GM23338 (cell line): ENCODE results near the gene DNAJC10. TPM values are rescaled to one million over a fixed set of nuclear protein-coding genes. Genes with fewer than 3 reads are reported as not detected.

ENCODE experiments used
- ATAC-seq: fragments of 200-7000 bp; cut with Tn5 transposase; 3 replicates; pipeline ENCODE4 v1.9.1; 2020
- DNase-seq: peaks from one replicate; pipeline ENCODE4 v3.0.0-alpha.2; 2015; ENCODE audit warnings: low spot score
- H2AFZ ChIP-seq: fragments of 200-600 bp; sonication (generic); 2 replicates; pipeline ENCODE4 v1.8.0; 2016; ENCODE audit warnings: antibody characterized with exemption, mild to moderate bottlenecking, moderate library complexity
- H3F3A ChIP-seq: fragments of 200-600 bp; sonication (generic); replicated peaks from 2 replicates; pipeline ENCODE4 v1.8.0; 2017; ENCODE audit warnings: antibody characterized with exemption, mixed run types, low read depth
- H3K27ac ChIP-seq: fragments of 200-600 bp; sonication (generic); 2 replicates; pipeline ENCODE4 v1.6.1; 2016; ENCODE audit warnings: low read depth
- H3K27me3 ChIP-seq: fragments of 200-600 bp; sonication (generic); 2 replicates; pipeline ENCODE4 v1.8.0; 2016; ENCODE audit warnings: mild to moderate bottlenecking, mixed run types, moderate library complexity; ENCODE audit not compliant: insufficient read depth
- H3K36me3 ChIP-seq: fragments of 200-600 bp; sonication (generic); 2 replicates; pipeline ENCODE4 v1.8.0; 2016; ENCODE audit warnings: mild to moderate bottlenecking; ENCODE audit not compliant: insufficient read depth
- H3K4me1 ChIP-seq: fragments of 200-600 bp; sonication (generic); 2 replicates; pipeline ENCODE4 v1.8.0; 2016; ENCODE audit warnings: mild to moderate bottlenecking, moderate library complexity; ENCODE audit not compliant: insufficient read depth
- H3K4me2 ChIP-seq: fragments of 200-600 bp; sonication (generic); 2 replicates; pipeline ENCODE4 v1.7.1; 2017; ENCODE audit warnings: mixed run types
- H3K4me3 ChIP-seq: fragments of 200-600 bp; sonication (generic); 2 replicates; pipeline ENCODE4 v1.6.1; 2016; ENCODE audit warnings: mixed run types
- H3K79me2 ChIP-seq: fragments of 200-600 bp; sonication (generic); replicated peaks from 2 replicates; pipeline ENCODE4 v1.8.0; 2017; ENCODE audit warnings: mild to moderate bottlenecking; ENCODE audit not compliant: insufficient read depth
- H3K9me2 ChIP-seq: fragments of 200-600 bp; sonication (generic); 2 replicates; pipeline ENCODE4 v1.8.0; 2017; ENCODE audit not compliant: insufficient read depth
- H4K20me1 ChIP-seq: fragments of 200-600 bp; sonication (generic); replicated peaks from 2 replicates; pipeline ENCODE4 v1.8.0; 2017; ENCODE audit warnings: mild to moderate bottlenecking; ENCODE audit not compliant: insufficient read depth
- H3K27ac Mint-ChIP-seq: 2 replicates; pipeline ENCODE4 v1.8.0; 2020; ENCODE audit warnings: inconsistent platforms, mild to moderate bottlenecking, moderate library complexity, mixed read lengths
- H3K27me3 Mint-ChIP-seq: 3 replicates; pipeline ENCODE4 v1.8.0; 2022; ENCODE audit warnings: low read depth, mild to moderate bottlenecking, moderate library complexity, mixed read lengths, inconsistent platforms; ENCODE audit not compliant: insufficient read depth, poor library complexity
- H3K36me3 Mint-ChIP-seq: 3 replicates; pipeline ENCODE4 v1.8.0; 2021; ENCODE audit warnings: low read depth, mild to moderate bottlenecking, inconsistent platforms, moderate library complexity, mixed read lengths
- H3K4me1 Mint-ChIP-seq: 3 replicates; pipeline ENCODE4 v1.8.0; 2020; ENCODE audit warnings: mild to moderate bottlenecking, inconsistent platforms, mixed read lengths
- H3K4me3 Mint-ChIP-seq: 3 replicates; pipeline ENCODE4 v1.8.0; 2021; ENCODE audit warnings: moderate library complexity, mild to moderate bottlenecking, inconsistent platforms, mixed read lengths
- H3K9me3 Mint-ChIP-seq: 3 replicates; pipeline ENCODE4 v1.8.0; 2020; ENCODE audit warnings: moderate library complexity, mild to moderate bottlenecking, inconsistent platforms, mixed read lengths
- CREB1 ChIP-seq: fragments of 250-450 bp; sonication (Bioruptor Pico); IDR thresholded peaks from 2 replicates; pipeline ENCODE4 v1.5.0; 2020; ENCODE audit warnings: low read depth, mild to moderate bottlenecking, moderate library complexity
- EZH2 ChIP-seq: fragments of 200-600 bp; sonication (generic); IDR thresholded peaks from one replicate; pipeline ENCODE4 v1.8.0; 2017; ENCODE audit warnings: antibody characterized with exemption, mild to moderate bottlenecking, low read depth; ENCODE audit not compliant: unreplicated experiment
- EZH2phosphoT487 ChIP-seq: fragments of 200-600 bp; sonication (generic); IDR thresholded peaks from one replicate; pipeline ENCODE4 v1.8.1; 2018; ENCODE audit warnings: antibody characterized with exemption; ENCODE audit not compliant: unreplicated experiment
- NANOG ChIP-seq: IDR thresholded peaks from 2 replicates; pipeline ENCODE4 v1.6.1; 2016; ENCODE audit warnings: antibody characterized with exemption, borderline replicate concordance
- POLR2AphosphoS5 ChIP-seq: IDR thresholded peaks from 2 replicates; pipeline ENCODE4 v1.6.1; 2016; ENCODE audit warnings: antibody characterized with exemption, low read depth
- STAT1 ChIP-seq: IDR thresholded peaks from one replicate; pipeline ENCODE4 v1.6.1; 2016; ENCODE audit warnings: antibody characterized with exemption; ENCODE audit not compliant: unreplicated experiment
- ZNF331 ChIP-seq: fragments of 250-450 bp; sonication (Bioruptor Pico); IDR thresholded peaks from 2 replicates; pipeline ENCODE4 v1.5.0; 2020; ENCODE audit warnings: low read depth, mild to moderate bottlenecking, moderate library complexity
- ZNF462 ChIP-seq: fragments of 250-450 bp; sonication (Bioruptor Pico); IDR thresholded peaks from 2 replicates; pipeline ENCODE4 v1.5.0; 2020; ENCODE audit warnings: mild to moderate bottlenecking, moderate library complexity
- polyA plus RNA-seq: library from polyadenylated mRNA; unstranded; fragments of >200 nt; fragmentation: Nextera tagmentation; extraction: Ambion mirVana; gene quantifications from 2 replicates; pipeline ENCODE4 v1.2.1, GENCODE V29; 2016
- total RNA-seq: library from RNA; depleted of rRNA; stranded (reverse); fragments of >200 nt; shearing (Covaris generic); gene quantifications from 2 replicates; pipeline ENCODE4 v1.2.3, GENCODE V29; 2014
- TF ChIP-seq, protein P1 (sequence below): IDR thresholded peaks from one replicate; pipeline ENCODE4 v1.6.1; 2018; ENCODE audit warnings: antibody characterized with exemption; ENCODE audit not compliant: unreplicated experiment
- TF ChIP-seq, protein P2 (sequence below), 2 experiments: fragments of 200-600 bp in 1 of 2; sonication (generic) in 1 of 2; conservative IDR thresholded peaks; 2 replicates each; pipeline versions ENCODE4 v1.5.1 to v1.6.1; 2016 to 2017; ENCODE audit warnings: antibody characterized with exemption in 2 of 2, low read depth in 2 of 2, mild to moderate bottlenecking in 2 of 2, moderate library complexity in 1 of 2

Gene DNAJC10
- total and polyA plus RNA-seq, 2 experiments from 2014 or later = 41.9 to 83.1 TPM

DNA sequence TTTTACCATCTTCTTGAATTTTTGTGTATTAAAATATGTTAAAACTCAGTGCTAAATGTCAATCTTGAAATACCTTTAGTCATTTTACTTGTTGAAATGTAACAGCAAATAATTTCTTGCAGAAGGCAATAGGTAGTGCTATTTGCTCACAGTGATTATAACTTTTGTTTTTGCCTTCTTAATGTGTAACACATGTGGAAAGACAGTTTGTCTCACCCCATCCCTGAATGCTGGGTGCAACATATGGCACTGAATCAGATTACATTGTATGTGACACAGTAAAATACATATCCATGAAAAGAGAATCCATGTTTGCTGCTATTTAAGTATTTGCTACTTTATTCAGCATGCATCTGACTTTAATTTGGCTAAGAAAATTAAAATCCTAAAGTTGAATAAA is 115.0 kb downstream of the DNAJC10 start:
- TF ChIP-seq EZH2 (no peak), POLR2AphosphoS5 (no peak), CREB1 (CRISPR knock-in tag) (no peak), EZH2phosphoT487 (no peak), NANOG (no peak), STAT1 (no peak), ZNF331 (CRISPR knock-in tag) (no peak), ZNF462 (CRISPR knock-in tag) (no peak)
- TF ChIP-seq, protein P1, sequence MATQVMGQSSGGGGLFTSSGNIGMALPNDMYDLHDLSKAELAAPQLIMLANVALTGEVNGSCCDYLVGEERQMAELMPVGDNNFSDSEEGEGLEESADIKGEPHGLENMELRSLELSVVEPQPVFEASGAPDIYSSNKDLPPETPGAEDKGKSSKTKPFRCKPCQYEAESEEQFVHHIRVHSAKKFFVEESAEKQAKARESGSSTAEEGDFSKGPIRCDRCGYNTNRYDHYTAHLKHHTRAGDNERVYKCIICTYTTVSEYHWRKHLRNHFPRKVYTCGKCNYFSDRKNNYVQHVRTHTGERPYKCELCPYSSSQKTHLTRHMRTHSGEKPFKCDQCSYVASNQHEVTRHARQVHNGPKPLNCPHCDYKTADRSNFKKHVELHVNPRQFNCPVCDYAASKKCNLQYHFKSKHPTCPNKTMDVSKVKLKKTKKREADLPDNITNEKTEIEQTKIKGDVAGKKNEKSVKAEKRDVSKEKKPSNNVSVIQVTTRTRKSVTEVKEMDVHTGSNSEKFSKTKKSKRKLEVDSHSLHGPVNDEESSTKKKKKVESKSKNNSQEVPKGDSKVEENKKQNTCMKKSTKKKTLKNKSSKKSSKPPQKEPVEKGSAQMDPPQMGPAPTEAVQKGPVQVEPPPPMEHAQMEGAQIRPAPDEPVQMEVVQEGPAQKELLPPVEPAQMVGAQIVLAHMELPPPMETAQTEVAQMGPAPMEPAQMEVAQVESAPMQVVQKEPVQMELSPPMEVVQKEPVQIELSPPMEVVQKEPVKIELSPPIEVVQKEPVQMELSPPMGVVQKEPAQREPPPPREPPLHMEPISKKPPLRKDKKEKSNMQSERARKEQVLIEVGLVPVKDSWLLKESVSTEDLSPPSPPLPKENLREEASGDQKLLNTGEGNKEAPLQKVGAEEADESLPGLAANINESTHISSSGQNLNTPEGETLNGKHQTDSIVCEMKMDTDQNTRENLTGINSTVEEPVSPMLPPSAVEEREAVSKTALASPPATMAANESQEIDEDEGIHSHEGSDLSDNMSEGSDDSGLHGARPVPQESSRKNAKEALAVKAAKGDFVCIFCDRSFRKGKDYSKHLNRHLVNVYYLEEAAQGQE = no peak
- TF ChIP-seq, protein P2, sequence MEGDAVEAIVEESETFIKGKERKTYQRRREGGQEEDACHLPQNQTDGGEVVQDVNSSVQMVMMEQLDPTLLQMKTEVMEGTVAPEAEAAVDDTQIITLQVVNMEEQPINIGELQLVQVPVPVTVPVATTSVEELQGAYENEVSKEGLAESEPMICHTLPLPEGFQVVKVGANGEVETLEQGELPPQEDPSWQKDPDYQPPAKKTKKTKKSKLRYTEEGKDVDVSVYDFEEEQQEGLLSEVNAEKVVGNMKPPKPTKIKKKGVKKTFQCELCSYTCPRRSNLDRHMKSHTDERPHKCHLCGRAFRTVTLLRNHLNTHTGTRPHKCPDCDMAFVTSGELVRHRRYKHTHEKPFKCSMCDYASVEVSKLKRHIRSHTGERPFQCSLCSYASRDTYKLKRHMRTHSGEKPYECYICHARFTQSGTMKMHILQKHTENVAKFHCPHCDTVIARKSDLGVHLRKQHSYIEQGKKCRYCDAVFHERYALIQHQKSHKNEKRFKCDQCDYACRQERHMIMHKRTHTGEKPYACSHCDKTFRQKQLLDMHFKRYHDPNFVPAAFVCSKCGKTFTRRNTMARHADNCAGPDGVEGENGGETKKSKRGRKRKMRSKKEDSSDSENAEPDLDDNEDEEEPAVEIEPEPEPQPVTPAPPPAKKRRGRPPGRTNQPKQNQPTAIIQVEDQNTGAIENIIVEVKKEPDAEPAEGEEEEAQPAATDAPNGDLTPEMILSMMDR (conservative IDR thresholded peaks at IDR 0.05; ENCODE audit: low read depth in 2 of 2) = no peak
- Histone ChIP-seq H3F3A (no peaks in the 10 kb centered on the region), H3K79me2 (no peaks in the 10 kb centered on the region), H3K4me3 (no peak overlapping the region), H3K27me3 (no peaks in the 10 kb centered on the region), H4K20me1 (no peaks in the 10 kb centered on the region), H2AFZ (no peak overlapping the region), H3K4me1 (peaks cover 9% of the 10 kb centered on the region), H3K36me3 (no peaks in the 10 kb centered on the region), H3K4me2 (no peak overlapping the region), H3K27ac (no peak overlapping the region), H3K9me2 (peaks cover 4% of the 10 kb centered on the region; the same call in 1 of the 2 replicates)
- no peak for ATAC-seq
- peaks cover 13% of the 10 kb centered on the region for H3K4me1 Mint-ChIP-seq
- H3K36me3 Mint-ChIP-seq = no peaks in the 10 kb centered on the region
- H3K9me3 Mint-ChIP-seq = no peaks in the 10 kb centered on the region
- peaks cover 1% of the 10 kb centered on the region for H3K27me3 Mint-ChIP-seq
- H3K4me3 Mint-ChIP-seq = no peak overlapping the region
- no peak overlapping the region for H3K27ac Mint-ChIP-seq
- DNase-seq = no peak
